GM19395 (cell line): Measurements from ENCODE around the gene NLRP6.
A peak's percentile ranks its signal among the peaks of the same experiment; 100 is the strongest.

ENCODE experiments used
- ATAC-seq: cut with Tn5 transposase; IDR thresholded peaks from one replicate; pipeline ENCODE4 v1.9.1; 2021; ENCODE audit warnings: mild to moderate bottlenecking, moderate library complexity; ENCODE audit not compliant: unreplicated experiment

NLRP6 gene

GRCh38 chr11:255816-256215 lies 22.4 kb upstream of the NLRP6 start:
- ATAC-seq, result no peak

DNA sequence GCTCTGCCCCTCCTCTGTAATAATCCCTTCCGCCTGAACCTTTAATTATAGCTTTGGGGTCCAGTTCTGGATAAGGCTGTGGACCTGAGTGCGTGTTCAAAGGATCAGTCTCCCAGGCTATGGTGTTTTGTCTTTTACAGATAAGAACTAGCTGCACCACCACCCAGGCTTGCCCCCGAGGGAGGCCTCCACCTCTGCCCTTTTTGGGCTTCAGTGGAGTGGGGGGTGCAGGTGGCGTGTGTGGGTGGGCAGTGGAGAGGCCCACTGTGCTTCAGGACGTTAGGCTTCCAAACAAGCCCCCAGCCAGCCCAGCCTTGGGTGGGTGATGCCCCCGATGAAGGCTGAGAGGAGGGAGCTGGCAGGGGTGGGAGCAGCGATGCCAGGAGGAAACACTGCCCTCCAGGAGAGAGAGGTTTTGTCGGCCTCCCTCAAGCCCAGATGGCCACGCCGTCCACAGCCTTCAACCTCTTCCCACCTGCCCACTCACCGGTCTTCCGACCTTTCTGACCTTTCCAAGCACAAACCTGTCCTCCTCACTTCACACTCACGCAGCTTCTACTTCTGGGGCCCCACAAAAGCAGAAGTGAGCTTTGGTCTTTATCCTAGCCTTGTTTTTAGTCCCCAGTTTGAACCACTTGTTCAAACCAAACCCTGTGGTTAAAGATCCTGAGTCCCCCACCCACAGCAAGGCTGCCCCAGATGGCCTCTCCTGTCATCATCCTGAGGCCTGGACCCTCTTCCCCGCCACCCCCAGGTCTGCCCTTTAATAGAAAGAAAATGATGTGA lies 21.1 kb upstream of the NLRP6 start:
- no peak for ATAC-seq

DNA sequence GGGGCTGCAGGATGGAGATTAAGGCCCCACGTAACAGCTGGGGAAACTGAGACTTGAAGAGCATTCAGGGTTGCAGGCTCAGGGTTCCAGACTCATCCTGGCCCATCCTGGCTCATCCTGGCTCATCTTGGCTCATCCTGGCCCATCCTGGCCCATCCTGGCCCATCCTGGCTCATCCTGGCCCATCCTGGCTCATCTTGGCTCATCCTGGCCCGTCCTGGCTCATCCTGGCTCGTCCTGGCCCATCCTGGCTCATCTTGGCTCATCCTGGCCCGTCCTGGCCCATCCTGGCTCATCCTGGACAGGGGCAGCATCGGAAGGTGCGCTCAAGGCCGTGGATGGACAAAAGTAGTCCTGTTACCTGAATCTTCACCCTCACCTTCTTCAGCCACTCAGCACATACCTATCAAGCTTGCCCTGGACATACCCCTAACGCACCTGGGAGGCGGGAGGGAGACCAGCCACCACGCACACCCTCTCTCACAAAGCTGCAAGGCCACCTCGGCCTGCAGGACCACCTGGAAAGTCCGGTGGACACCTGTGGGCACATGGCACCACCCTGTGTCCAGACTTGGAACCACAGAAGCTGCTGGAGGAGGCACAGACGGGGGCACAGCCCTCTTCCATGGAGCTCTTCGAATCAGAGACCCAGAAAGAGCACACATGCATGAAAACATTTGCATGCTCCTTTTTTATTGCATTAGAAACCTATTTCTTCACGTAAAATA lies 20.3 kb upstream of the NLRP6 start:
- no peak for ATAC-seq

DNA sequence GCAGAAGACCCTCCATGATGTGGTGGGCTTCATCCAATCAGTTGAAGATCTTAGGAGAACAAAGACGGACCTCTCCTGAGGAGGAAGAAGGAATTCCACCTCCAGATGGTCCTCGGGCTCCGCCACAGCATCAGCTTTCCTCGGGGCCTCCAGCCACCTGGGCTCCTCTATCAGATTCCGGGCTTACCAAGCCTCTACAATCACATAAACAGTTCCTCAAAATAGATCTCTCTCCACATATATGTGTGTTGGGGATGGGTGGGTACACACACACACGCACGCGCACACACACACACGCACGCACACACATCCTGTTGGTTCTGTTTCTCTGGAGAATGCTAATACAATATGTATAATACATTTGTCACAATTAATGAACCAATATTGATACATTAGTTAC lies 18.8 kb upstream of the NLRP6 start:
- ATAC-seq, result no peak

DNA sequence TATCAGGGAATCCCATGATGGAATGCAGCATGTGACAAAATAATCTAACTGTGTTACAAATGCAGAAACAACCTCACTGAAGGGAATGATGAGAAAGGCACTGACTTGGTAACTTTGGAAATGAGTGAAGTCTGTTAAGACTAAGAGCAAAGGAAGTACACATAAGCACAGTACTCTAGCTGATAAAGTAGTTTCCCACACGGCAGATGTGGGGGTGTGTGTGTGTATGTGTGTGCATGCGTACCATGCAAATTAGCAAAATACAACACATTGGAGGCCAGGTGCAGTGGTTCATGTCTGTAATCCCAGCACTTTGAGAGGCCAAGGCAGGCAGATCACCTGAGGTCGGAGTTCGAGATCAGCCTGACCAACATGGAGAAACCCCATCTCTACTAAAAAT lies 16.6 kb upstream of the NLRP6 start:
- ATAC-seq, result no peak

DNA sequence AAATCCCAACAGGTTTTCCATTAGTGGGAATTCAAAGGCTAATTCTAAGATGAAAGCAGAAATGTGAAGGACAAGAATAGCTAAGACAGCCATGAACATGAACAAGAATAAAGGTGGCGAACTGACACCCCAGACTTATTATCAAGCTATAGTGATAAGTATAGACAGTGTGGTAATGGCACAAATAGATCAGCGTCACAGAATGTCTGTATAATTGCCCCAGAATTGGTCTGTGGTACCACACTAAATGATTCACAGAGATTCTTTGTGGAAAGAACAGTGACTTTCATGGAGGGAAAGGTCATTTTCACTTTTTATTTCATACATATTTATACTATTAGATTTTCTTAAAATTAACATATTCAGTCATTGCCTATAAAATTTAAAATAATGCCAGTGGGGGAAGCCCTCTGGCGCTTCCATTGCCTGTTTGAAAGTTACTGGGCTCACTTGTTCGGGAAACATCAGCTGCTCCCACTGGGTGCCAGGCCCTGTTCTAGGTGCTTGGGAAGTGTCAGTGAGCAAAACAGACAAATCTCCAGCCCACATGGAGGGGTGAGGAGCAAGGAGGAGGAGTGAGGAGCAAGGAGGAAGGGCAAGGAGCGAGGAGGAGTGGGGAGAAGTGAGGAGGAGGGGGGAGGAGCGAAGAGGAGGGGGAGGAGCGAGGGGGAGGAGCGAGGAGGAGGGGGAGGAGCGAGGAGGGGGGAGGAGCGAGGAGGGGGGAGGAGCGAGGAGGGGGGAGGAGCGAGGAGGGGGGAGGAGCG lies 11.3 kb upstream of the NLRP6 start:
- ATAC-seq, result no peak

GRCh38 chr11:267491-267994 lies 10.7 kb upstream of the NLRP6 start:
- ATAC-seq, result no peak

DNA sequence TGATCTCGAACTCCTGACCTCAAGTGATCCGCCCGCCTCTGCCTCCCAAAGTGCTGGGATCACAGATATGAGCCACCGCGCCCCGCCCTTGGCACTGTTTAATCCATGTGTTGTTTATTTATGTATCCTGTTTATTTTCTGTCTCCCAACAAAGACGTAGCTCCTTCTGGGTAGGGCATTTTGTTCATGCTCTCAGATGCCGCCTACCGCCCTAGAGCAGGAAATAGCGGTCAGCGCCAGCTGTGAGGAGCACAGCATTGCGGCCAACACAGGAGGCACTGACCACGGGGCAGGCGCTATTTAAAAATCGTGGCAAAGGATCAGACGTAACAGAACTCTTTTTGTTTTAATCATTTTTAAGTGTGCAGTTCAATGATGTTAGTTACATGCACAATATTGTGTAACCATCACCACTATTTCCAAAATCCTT lies 9.5 kb upstream of the NLRP6 start:
- ATAC-seq, result peak; percentile 38

GRCh38 chr11:269146-269890 lies 8.9 kb upstream of the NLRP6 start:
- peak; percentile 68 for ATAC-seq

DNA sequence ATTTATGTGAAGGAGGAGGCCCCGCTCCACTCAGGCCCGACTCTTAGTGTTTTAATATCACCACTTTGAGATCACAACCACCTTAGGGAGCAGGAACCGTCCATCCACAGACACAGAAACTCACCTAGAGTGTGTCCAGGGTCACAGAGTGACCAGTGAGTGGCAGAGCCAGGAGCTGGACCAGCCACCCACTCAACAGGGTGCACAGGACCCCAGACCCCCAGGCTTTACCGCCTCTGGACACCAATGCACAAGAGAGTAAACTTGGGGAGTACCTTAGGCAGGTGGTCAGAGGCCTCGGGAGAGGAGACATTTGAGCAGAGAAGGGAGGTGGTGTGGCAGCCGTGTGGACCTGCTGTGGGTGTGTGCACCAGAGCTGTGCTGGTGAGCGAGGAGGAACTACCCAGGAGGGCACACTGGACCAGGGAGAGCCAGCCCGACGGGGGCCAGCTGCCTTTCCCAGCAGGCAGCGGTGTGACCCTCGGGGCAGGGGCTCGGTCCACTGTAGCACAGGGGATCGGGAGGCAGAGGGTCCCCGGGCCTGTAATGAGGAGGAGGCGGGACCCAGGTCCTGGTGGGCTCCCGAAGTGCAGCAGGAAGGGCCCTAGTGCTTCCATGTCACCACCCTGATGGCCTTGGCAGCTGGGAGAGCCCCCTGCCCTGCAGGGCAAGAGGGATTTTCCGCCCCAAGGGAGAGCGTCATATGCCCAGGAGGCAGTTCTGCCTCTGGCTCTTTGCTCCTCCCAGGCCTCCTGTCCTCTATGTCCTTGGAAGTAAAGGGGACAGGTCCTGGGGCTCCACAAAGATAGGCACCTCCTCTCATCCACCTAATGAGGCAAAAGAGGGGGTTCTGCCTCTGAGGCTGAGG lies 7.5 kb upstream of the NLRP6 start:
- ATAC-seq, result no peak

- no peak for ATAC-seq
Observed at GRCh38 chr11:271319-271715, 6.9 kb upstream of the NLRP6 start.

DNA sequence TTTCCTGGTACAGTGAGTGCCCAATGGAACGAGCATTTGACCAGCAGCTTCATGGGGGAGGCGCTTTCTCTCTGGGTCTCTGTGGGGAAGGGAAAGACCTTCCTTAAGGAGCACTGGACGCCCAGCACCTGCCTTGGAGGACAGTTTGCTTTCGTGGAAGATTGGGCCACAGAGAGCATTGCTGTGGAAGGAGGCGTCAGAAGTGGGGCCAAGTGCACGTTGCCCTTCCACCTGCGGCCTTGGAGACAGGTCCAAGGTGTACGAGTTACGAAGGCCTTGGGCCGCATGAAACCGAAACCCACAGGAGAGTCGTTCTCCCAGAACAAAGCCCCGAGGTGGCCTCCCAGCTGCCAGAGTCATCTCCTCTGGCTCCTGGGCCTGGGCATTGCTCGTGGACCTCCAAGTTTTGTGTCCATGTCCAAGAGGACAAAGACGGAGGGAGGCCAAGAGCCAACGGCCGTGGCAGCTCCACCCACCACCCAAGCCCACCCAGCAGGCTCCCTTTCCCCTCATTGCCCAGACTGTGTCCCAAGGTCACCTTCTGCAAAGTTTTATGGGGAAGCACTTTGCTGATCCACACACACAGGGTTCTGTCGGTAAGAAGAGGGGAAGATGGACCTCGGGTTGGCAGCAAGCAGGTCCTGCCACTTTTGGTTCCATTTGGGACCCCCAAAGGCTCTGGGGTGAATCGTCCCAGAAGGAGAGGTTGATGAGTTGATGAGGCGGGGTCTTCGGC lies 5.8 kb upstream of the NLRP6 start:
- ATAC-seq, result no peak

GRCh38 chr11:272931-273198 lies 5.3 kb upstream of the NLRP6 start:
- ATAC-seq, result no peak

DNA sequence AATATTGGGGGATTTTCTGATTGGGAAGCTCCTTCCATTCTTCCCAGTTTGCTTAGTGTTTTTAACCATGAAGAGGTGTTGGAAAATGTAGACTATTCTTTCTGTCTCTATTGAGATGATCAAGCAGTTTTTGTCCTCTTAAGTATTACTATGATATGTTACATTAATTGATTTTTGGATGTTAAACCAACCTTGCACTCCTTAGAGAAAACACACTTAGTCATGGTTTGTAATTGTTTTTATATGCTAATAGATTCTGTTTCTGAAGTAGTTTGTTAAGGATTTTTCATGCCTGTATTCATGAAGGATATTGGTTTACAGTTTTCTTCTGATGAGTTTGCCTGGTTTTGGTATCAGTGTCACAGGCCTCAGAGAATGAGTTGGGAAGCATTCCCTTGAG lies 2.0 kb upstream of the NLRP6 start:
- ATAC-seq, result no peak

- ATAC-seq, result no peak
Observed at GRCh38 chr11:279040-279965, 1.1 kb downstream of the NLRP6 start.

GRCh38 chr11:279966-280705 lies 1.9 kb downstream of the NLRP6 start:
- ATAC-seq, result no peak

DNA sequence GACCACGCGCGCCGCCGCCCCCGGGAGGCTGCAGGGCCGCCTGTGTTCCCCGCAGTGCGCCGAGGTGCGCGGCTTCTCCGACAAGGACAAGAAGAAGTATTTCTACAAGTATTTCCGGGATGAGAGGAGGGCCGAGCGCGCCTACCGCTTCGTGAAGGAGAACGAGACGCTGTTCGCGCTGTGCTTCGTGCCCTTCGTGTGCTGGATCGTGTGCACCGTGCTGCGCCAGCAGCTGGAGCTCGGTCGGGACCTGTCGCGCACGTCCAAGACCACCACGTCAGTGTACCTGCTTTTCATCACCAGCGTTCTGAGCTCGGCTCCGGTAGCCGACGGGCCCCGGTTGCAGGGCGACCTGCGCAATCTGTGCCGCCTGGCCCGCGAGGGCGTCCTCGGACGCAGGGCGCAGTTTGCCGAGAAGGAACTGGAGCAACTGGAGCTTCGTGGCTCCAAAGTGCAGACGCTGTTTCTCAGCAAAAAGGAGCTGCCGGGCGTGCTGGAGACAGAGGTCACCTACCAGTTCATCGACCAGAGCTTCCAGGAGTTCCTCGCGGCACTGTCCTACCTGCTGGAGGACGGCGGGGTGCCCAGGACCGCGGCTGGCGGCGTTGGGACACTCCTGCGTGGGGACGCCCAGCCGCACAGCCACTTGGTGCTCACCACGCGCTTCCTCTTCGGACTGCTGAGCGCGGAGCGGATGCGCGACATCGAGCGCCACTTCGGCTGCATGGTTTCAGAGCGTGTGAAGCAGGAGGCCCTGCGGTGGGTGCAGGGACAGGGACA lies 2.7 kb downstream of the NLRP6 start:
- ATAC-seq, result no peak
